HL-60 (cell line): ENCODE data around the gene DLG3.

Experiments
- DNase-seq, 2 experiments: peaks; one replicate each; pipeline ENCODE4 v3.0.0-alpha.2; 2010 to 2020; ENCODE audit warnings: low read depth in 1 of 2, low spot score in 1 of 2
- H3K27ac ChIP-seq: fragments of 250-450 bp; sonication (Bioruptor Pico); replicated peaks from 2 replicates; pipeline ENCODE4 v1.5.1; 2020; ENCODE audit warnings: mild to moderate bottlenecking, moderate library complexity
- H3K27me3 ChIP-seq: fragments of 250-450 bp; sonication (Bioruptor Pico); 2 replicates; pipeline ENCODE4 v1.5.1; 2021; ENCODE audit warnings: mild to moderate bottlenecking, moderate library complexity; ENCODE audit not compliant: insufficient read depth, poor library complexity, severe bottlenecking
- H3K4me3 ChIP-seq: replicated peaks from 2 replicates; pipeline ENCODE4 v1.5.1; 2011; ENCODE audit warnings: mild to moderate bottlenecking, control low read depth, low read length; ENCODE audit not compliant: insufficient read depth
- CTCF ChIP-seq: IDR thresholded peaks from one replicate; pipeline ENCODE4 v1.5.1; 2011; ENCODE audit warnings: low read length, control low read depth, inconsistent platforms; ENCODE audit not compliant: insufficient read depth
- GABPA ChIP-seq: IDR thresholded peaks from 2 replicates; pipeline ENCODE4 v1.6.1; 2012; ENCODE audit warnings: low read depth
- POLR2AphosphoS5 ChIP-seq: IDR thresholded peaks from 2 replicates; pipeline ENCODE4 v1.6.1; 2012; ENCODE audit warnings: low read depth
- REST ChIP-seq: IDR thresholded peaks from 2 replicates; pipeline ENCODE4 v1.6.1; 2012; ENCODE audit warnings: low read depth; ENCODE audit not compliant: insufficient replicate concordance
- SPI1 ChIP-seq: IDR thresholded peaks from 2 replicates; pipeline ENCODE4 v1.6.1; 2012; ENCODE audit warnings: low read depth, mild to moderate bottlenecking, borderline replicate concordance

The DLG3 gene

GRCh38 chrX:70405003-70405402 lies 39.6 kb upstream of the DLG3 start:
- H3K4me3 ChIP-seq, result no peak overlapping the region
- H3K27me3 ChIP-seq, result no peaks in the 10 kb centered on the region

GRCh38 chrX:70410921-70411320 lies 33.7 kb upstream of the DLG3 start:
- no peak overlapping the region for H3K4me3 ChIP-seq
- DNase-seq, result no peak
- no peak for TF ChIP-seq CTCF
- TF ChIP-seq SPI1, result no peak
- TF ChIP-seq REST, result no peak
- TF ChIP-seq GABPA, result no peak
- no peak for TF ChIP-seq POLR2AphosphoS5
- no peak overlapping the region for H3K27ac ChIP-seq
- no peaks in the 10 kb centered on the region for H3K27me3 ChIP-seq

More at GRCh38 chrX:70405003-70405402, 39.6 kb upstream of the DLG3 start:
- TF ChIP-seq POLR2AphosphoS5, result no peak
- no peak for TF ChIP-seq SPI1
- no peak for TF ChIP-seq CTCF
- TF ChIP-seq GABPA, result no peak
- no peak for TF ChIP-seq REST
- H3K27ac ChIP-seq, result no peak overlapping the region
- DNase-seq, result no peak

GRCh38 chrX:70411475-70411874 lies 33.2 kb upstream of the DLG3 start:
- DNase-seq, result no peak
- H3K27me3 ChIP-seq, result no peaks in the 10 kb centered on the region
- TF ChIP-seq SPI1, result no peak
- TF ChIP-seq REST, result no peak
- TF ChIP-seq POLR2AphosphoS5, result no peak
- no peak for TF ChIP-seq GABPA
- no peak for TF ChIP-seq CTCF
- H3K4me3 ChIP-seq, result no peak overlapping the region
- no peak overlapping the region for H3K27ac ChIP-seq
